ENCODE measurements around the gene SLC29A4. TPM values are rescaled to one million over a fixed set of nuclear protein-coding genes. Genes with fewer than 3 reads are reported as not detected.
"Not testable (repeated sequence)": the region's sequence is repeated elsewhere in the genome, so short reads cannot be mapped to it uniquely, and the experiment has no call there.

The SLC29A4 gene, protein sequence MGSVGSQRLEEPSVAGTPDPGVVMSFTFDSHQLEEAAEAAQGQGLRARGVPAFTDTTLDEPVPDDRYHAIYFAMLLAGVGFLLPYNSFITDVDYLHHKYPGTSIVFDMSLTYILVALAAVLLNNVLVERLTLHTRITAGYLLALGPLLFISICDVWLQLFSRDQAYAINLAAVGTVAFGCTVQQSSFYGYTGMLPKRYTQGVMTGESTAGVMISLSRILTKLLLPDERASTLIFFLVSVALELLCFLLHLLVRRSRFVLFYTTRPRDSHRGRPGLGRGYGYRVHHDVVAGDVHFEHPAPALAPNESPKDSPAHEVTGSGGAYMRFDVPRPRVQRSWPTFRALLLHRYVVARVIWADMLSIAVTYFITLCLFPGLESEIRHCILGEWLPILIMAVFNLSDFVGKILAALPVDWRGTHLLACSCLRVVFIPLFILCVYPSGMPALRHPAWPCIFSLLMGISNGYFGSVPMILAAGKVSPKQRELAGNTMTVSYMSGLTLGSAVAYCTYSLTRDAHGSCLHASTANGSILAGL
- 4.9 TPM for total RNA-seq

DNA sequence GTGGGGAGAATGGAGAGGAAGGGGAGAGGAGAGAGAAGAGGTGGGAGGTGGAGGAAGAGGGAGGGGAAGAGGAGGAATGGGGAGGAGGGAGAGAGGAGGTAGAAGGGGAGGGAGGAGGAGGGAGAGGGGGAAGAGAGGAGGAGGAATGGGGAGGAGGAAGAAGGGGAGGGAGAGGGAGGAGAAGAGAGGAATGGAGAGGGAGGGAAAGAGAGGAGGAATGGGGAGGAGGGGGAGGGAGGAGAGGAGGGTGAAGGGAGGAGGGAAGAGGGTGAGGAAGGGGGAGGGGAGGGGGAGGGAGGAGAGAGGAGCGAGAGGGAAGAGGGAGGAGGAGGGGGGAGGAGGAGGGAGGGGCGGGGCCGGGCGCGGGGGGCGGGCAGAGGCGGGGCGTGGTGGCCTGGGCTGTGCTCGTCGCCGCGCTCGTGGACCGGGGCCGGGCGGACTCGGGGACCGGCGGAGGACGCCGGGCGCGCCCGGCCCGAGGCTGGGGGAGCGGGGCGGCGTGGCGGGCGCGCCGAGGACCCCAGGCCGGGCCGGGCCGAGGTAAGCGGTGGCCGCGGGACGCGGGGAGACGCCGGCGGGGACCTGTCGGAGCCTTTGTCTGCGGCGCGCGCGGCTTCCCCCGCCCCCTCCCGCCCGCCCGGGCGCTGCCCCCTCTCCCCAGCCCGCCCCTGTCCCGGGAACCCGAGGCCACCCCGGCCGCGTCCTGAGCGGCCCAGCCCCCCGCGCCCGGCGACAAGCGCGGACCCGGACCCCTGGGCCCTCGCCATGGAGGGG, at the start of gene SLC29A4:
Gene SLC29A4 (plus strand): TSS at position 401 of the 774 bp plus-strand sequence. CDS start 4,874 bp downstream, outside the sequence.
- peak; percentile 6 for DNase-seq

DNA sequence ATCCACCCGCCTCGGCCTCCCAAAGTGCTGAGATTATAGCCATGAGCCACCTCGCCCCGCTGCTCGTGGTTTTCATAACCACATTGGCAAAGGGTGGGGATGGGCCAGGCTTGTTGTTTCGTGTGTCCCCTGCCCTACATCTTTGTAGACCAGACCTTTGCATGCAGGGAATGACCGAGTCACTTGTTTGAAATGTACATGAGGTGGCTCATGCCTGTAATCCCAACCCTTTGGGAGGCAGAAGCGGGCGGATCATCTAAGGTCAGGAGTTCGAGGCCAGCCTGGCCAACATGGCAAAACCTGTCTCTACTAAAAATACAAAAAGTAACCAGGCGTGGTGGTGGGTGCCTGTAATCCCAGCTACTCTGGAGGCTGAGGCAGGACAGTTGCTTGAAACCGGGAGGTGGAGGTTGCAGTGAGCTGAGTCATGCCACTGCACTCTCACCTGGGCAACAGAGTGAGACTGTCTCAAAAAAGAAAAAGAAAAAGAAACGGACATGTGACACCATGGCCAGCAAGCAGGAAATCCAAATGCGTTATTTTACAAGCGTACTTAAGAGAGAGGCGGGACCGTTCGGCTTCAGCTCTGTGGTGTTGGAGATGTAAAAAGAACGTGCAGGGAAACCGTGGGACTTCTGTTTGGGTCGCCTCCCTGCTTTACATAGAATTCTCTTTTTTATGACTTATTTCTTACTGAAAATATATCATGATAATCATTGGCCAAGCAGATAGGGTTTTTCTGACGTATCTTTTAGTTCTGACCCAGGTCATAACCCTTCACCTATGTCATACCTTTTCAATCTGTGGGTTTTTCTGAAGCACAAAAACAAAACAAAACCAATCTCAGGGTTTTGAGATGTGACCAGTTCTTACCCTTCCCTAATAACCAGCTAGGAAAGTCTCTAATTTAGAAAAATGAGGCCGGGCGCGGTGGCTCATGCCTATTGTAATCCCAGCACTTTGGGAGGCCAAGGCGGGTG, 47.6 kb upstream of the SLC29A4 start:
- DNase-seq = no peak

DNA sequence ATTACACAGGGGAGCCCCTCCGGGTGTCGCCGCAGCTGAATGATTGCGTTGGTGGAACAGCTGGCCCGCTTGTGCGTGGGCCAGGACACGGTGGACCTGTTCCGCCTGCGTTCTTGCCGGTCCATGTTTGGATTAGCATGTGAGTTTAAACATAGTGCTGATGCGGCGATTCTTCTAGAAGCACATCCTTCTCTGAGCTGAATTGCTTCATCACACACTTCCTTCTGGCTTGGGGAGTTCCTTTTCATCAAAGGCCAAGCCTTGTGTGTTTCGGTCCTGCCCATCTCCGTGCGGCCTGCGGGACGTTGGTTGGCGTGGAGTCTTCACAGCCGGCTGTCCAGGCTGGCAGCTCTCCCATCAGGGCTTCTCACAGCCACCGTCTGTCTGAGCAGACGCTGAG, 45.5 kb upstream of the SLC29A4 start:
- peak; percentile 23 for DNase-seq

DNA sequence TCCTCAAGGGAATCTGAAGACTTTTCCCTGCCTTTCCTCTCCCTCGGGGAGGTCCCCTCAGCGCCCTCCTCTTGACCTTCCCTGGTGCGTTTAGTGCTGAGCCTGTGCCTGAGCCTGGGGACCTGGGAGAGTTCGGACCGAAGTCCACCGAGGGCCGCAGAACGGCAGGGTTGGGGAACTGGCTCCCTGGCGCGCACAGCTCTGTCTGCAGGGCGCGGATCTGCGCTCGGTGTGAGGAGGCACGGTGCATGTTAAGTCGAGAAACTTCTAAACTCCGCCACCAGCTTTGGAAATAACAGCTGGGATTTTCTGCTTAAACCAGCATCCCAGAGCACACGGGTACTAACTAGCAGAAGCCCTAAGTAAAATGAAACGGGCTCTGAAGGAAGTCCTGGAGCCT, 44.2 kb upstream of the SLC29A4 start:
- no peak for DNase-seq

DNA sequence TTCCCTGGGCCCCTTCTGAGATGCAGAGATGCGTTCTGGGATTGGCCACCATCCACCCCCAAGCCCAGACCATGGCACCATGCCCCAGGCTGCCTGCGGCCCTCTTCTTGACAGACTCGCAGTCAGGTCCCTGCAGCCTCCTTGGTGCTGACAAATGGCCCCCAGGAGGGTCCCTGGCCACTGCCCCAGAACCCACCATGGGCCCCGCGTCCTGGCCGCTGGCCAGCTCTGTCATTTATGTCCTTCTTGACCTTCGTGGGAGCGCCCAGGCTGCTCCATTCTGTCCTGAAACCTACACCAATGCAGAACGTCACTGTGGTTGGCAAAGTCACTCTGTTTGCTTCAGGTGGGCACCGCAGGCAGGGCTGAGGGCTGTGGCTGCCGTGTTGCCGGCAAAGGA, 39.5 kb upstream of the SLC29A4 start:
- no peak for DNase-seq

DNA sequence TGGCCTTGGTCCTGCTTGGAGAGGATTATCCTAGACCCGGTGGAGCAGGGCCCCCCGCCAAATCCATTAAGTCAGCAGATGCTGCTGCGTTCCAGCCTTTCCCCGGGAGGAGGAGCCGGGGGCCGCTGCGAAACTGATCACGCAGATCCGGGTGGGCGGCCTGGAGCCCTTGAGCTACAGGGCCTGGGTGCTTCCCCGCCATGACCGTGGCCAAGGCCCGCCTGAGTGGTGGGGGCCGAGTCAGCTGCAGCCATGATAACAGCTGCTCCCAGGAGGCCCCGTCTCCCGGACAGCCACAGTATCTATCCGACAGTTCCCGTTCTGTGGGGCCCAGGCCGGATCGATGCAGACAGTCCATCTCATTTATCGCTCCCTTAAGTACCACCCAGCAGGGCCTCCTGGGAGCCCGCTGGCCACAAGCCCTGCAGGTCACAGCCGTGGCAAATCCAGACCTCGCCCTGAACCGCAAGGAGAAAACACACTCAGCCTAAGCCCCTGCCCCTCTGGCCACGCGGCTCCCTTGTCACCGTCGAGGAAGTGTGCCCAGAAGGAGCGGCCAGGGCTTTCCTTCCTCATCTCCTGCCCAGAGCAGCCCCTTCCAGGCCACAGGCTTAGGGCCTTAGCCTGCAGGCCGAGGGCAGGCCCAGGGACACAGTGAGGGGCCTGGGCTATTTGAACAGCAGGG, 34.4 kb upstream of the SLC29A4 start:
- peak; percentile 70 for DNase-seq

DNA sequence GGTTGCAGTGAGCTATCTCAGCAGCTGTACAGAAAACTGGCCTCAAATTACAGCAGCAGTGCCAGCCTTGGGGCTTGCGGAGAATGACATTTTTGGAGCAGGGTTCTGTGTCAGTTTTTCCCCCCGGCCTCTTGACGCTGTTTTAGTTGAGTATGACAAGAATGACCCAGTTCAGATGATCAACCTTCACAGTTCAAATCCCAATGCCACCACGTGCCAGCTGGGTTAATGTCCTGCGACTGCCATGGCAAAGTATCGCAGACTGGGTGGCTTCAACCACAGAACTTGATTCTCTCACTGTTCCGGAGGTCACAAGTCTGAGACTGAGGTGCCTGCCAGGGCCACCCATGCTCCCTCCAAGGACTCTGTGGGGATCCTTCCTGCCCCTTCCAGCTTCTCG, 32.0 kb upstream of the SLC29A4 start:
- not testable (repeated sequence) for DNase-seq

DNA sequence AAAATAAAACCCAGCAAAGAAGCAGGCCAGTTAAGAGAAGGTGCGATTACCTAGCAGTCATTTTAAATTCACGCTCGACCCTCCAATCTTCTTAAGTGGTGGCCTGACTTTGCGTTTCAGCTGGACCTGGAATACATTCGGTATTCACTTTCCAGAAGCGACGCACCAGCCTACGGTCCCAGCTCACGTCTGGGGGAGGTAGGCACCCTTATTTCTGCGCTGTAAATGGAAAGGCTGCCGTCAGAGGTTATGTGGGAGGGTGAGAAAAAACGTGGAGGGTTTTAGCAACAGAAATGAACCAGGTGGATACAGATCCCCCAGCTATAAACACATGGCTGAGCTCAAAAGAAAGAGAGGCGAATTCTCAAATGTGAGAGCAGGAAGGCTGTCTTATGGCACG, 29.2 kb upstream of the SLC29A4 start:
- not testable (repeated sequence) for DNase-seq

DNA sequence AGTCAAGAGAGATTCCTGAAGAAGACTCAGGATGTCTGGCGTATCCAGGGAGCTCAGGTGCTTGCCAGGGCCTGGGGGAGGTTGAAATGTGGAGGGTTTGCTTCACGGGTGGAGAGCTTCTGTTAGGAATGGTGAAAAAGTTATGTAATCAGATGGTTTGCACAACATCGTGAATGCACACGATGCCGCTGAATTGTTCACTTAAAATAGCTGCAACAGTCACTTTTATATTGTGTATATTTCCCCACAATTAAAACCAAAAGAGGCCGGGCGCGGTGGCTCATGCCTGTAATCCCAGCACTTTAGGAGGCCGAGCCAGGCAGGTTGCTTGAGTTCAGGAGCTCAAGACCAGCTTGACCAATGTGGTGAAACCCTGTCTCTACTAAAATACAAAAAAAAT, 28.4 kb upstream of the SLC29A4 start:
- not testable (repeated sequence) for DNase-seq

DNA sequence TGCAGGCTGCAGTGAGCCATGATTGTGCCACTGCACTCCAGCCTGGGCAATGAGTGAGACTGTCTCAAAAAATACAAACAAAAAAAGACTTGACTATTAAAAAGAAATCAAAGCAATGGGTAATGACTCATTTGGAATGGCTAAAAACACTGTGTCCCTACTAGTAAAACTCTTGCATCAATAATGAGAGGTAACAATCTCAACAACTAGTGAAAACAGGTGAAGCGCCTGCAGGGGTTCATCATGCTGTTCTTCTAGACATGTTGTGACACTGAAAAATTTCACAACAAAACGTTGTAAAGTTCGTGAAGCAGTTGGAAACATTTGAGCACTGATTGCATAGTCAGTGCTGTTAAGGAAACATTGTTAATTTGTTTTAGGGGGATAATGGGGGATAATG, 26.9 kb upstream of the SLC29A4 start:
- peak; percentile 10 for DNase-seq

DNA sequence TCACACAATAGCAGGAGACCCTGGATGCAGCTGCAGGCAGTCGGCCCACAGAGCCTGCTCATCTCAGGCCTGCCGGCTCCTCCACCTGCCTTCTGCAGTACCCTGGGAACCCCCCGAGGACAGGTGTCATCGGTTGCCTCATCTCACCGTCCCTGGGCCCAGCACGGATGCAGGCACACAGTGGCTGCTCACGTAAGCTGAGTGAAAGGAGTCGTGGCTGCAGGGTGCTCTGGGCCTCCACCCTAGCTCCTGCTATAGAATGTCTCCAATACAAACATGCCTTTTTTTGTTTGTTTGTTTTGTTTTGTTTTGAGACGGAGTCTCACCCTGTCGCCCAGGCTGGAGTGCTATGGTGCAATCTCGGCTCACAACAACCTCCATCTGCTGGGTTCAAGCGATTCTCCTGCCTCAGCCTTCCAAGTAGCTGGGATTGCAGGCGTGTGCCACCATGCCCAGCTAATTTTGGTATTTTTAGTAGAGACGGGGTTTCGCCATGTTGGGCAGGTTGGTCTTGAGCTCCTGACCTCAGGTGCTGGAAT, 22.1 kb upstream of the SLC29A4 start:
- DNase-seq = not testable (repeated sequence)

DNA sequence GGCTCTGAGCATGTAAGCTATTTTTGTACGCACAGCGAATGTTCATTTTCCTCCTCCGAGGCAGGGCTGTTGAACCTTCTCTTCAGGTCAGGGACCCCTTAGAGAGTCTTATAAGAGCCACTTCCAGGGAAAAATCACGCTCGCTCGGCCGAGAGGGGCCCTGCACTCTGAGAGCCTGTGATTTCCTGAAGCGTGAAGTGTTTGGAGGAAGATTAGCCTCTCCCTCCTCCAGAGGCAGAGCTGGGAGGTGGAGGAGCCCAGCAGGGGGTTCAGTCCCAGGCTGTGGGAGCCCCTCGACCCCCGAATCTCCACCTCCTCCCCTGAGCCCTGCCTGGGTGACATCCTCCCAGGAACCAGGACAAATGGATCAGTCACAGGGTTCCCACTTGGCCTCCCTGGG, 19.7 kb upstream of the SLC29A4 start:
- DNase-seq = not testable (repeated sequence)

DNA sequence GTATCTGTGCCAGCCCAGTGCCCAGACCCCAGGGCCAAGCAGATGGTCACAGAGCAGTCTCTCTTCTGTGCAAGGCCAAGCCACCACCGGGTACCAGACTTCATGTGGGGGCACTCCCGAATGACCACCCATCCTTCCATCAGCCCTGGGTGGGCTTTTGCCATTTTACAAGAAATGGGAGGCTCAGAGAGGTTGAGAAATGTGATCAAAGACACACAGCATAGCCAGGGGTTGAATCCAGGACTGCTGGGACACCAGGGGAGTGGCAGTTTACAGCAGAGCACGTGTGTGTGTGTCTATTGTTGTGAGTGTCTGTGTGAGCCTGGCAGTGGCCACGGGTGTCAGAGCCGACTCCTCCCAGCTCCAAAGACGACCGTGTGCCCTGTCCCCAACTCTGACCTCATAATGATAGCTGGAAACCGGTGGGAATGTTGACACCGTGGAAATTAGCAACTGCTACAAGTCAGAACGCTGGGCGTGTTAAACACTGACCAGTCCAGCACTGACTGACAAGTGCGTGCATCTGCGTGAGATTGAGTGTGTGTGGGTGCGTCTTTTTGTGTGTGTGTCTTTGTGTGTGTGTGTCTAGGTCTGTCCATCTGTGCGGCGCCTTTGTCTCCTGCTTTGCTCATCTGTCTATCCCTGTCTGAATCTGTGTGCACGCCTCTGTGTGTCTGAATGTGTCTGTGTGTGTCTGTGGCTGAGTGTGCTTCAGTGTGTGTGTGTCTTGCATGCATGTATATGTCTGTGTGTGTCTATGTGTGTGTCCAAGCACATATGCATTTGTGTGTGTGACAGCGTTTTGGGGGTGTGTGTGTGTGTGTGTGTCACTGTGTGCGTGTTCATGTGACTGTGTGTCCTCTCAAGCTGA, 17.2 kb upstream of the SLC29A4 start:
- no peak for DNase-seq

DNA sequence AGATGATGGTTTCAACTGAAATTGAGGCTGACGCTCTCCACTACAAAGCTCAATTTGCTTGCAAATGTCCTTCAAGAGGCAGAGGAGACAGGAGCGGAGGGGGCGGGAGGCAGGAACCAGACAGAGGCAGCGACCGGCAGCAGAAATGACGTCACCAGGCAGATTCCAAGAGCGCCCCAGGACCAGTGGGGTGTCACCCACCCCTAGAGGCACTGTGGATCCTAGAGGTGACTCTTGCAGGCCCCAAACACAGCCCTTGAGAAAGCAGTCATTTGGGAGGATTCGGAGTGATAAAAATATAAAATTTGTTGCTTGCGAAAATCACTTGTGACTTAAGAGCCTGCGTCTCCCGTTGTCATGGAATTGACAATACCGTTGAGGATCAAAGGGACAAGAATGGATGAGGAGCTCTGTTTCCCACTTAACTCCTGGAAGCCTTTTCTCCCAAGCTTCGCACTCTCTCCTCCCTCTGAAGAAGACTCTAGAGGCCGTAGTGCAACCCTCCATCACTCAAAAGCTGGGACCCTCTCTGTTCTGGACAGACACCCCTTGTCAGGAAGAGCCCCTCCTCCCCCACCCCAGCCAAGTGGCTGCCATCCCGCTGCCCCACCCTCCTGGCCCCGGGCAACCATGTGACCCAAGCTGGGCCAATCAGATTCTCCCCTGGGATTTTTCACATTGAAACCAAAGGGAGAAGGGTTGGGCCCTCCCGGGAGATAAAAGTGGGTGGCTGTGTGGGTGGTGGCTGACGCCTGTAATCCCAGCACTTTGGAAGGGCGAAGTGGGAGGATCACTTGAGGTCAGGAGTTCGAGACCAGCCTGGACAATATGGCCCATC, 16.3 kb upstream of the SLC29A4 start:
- DNase-seq = no peak

DNA sequence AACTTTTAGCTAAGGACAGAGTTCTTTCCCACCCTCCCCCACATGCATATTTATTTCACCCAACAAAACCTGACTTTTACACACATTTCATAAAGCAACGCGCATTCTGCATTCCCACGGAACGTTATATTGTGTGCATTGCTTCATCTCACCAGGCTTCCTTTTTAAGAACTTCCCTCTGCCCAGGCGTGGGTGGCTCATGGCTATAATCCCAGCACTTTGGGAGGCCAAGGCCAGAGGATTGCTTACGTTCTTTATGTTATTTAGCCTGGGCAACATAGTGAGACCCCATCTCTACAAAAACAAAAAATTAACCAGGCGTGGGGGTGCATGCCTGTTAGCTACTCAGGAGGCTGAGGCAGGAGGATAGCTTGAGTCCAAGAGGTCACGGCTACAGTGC, 14.9 kb upstream of the SLC29A4 start:
- DNase-seq = not testable (repeated sequence)

DNA sequence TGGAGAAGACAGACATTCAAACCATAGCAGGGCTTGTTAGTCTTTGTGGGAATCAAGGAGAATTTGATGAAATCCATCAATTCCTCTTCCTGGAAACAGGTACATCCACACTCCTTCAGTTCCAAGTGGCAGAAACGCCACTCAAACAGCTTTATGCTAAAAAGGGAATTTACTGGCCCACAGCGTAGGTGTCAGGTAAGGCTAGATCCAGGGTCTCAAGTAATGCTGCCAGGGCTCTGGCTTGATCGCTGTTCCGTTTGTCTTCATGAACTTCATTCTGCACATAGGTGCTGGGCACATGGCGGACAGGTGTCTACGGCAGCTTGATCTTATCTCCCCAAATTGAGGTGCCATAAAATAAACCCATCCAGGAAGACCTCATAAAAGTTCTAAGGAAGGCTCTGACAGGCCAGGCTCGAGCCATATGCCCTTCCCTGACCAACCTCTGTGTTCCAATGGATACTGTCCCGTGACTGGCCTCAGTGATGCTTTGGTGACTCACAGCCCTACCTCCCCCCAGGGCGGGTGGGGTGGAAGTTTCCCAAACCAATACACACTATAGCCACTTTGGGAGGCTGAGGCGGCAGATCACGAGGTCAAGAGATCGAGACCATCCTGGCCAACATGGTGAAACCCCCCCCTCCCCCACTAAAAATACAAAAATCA, 12.6 kb upstream of the SLC29A4 start:
- DNase-seq = not testable (repeated sequence)

DNA sequence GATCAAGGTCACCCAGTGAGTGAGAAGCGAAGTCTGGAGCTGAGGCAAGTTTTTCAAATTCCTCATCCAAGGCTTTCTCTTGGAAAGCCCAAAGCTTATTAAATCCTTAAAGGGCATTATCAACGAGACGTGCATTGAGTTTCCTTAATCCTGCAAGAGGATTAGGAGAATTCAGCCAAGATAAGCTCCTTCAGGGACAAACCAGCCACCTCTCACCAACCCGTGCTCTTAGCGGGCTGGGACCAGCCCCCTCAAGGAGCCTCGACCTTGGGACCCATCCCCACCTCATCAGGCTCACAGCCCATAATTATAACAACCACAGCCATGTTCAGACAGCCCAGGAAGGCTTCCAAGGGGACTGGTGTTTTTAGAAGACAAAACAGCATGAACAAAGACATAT, 12.0 kb upstream of the SLC29A4 start:
- DNase-seq = no peak

DNA sequence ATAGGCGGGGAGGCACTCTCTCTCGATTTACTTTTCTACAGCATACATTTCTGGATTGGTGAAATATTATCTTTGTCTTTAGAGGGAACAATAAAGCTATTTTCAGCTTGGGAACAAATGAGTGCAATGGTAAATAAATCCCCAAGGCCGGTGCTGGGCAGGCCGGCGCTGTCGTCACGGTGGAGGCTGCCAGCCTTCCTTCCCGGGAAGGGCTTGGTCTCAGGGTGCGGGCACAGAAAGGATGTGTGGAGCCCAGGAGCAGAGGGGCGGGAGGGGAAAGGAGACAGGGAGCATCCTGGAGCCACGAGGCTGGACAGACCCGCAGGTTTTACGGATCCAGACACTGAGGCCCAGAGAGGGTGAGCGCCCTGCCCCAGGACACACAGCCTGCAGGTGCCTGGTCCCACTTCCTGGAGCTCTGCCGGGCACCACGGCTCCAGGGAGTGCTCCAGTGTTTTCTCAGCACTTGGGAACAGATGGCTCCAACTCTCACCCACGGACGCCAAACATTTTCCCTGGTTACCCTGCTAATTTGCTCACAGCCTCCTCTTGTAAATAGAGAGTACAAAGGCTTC, 8.8 kb upstream of the SLC29A4 start:
- not testable (repeated sequence) for DNase-seq
